GM19452 (cell line): ENCODE results near the gene GREM2.

Experiments used
- ATAC-seq: cut with Tn5 transposase; IDR thresholded peaks from one replicate; pipeline ENCODE4 v1.9.1; 2021; ENCODE audit not compliant: unreplicated experiment

The GREM2 gene

DNA sequence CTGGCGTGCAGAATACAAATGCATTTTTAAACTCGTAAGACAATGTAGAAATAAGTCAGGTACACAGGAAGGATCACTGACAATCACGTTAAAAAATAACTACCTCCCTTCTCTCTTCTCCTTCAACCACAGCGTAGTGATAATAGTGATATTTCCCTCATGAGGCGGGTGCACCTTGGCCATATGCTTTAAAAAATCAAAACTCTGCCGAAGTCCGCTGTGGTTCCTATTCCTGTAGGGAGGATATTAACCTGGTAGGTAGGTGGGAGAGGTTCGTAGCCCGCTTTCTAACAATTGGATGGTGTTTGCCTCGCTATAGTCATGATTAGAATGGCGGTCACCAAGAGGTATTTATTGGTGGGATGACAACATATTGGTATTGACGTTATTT, 732 bp downstream of the GREM2 start:
- ATAC-seq = no peak

DNA sequence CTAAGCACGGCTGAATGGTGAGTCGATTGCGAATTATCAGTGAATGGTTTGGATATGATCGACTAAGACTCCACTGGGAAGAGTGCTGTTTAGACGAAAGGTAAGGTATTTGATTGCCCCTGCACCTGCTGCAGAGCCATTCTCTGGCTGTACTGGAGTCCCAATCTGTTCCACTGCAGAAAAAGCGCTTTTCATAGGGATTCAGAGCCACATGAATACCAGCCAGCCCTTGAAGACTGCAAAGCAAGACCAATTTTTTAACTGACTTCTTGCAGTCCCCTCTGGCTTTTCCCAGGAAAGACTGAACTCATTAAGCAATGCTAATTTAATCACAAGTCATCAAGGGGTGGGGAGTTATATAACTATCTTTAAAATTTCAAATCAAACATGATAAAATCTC, 1.3 kb downstream of the GREM2 start:
- ATAC-seq = no peak

DNA sequence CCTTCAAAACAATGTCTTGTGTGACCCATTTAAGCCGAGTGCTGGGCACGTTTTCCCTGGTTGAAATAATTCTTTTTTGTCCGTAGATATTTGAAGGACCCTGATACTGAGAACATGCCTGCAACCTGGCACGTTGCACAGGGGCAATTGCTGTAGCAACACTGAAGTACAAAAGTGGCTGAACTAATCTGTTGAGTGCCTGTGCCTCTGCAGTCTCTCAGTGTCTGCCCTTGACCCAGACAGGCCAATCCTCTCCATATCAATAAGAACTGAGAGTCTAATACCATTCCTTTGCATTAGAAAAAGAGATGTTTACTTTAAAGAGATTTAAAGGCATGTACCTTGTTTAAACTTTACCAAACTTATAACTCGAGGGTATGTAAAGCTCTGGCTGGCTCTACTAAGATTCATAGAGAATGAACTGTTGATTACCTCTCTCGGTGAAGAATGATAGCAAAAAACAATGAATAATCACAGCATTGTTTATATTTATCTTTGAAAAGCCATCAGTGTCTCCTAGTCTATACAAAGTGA, 2.4 kb downstream of the GREM2 start:
- ATAC-seq = no peak

DNA sequence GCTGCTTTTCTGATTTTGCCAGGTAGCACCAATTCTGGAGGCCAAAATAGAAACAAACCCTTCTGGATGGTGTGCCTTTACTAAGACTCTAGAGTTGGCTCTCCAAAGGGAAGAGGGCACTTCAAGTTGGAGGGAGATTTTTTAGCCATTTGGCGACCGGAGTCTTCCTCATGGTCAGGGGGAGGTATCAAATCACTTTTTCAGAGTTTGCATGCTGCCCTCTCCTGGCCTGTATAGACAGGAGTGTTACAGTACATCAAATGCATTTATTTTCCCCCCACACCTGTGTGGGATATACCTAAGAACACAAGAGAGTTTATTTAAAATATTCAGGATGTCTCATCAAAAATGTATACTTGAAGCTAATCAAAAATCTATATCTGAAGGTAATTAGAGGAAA, 3.2 kb downstream of the GREM2 start:
- no peak for ATAC-seq

DNA sequence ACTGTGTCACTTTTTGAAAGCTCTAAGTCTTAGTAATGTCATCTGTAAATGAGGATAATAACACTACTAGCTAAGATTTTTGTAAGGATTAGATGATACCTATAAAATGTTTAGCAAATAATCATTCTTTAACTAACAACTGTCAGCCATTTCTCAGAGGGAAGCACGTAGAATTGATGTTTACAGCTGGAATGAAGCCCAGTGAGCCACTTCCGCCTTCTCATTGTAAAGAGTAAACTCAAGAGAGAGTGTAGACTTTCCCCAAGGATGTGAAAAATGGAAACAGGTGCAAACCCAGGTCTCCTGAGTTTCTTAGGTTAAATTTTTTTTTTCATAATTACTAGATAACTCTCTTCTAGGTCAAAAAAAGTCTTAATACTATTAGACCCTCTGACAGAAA, 4.9 kb downstream of the GREM2 start:
- no peak for ATAC-seq

DNA sequence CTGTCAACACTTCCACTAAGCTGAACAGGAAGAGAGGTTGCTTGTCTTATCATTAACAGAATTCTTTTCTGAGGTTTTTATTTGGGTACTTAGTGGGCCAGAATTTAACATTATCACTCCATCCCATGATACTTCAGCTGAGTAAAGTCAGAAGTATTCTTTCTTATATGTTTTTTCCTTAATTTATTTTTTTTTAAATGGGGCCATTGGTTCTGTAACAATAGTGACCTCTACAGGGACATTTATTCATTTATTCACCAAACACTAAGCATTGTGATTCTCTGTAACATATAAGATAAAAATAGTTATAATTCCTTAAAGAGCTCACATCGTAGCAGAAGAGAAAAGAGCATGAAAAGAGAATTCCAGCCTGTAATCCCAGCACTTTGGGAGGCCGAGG, 9.8 kb downstream of the GREM2 start:
- no peak for ATAC-seq

DNA sequence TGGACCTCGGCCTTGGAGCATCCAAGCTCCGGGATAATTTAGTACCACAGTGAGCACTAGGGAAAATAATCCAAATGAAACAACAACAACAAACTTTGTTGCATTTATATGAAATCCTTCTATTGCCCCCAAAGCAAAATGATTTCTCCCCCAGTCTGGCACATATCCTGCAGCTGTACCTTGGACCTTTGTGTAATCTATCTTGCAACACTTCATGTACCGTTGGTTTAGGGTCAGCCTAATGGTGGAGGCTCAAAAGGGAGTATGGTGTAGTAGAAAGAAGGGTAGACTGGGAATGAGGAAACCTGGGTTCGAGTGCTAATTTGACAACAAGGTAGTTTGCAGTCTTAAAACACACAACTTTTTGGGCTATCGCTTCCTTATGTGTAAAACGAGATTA, 12.1 kb downstream of the GREM2 start:
- no peak for ATAC-seq

DNA sequence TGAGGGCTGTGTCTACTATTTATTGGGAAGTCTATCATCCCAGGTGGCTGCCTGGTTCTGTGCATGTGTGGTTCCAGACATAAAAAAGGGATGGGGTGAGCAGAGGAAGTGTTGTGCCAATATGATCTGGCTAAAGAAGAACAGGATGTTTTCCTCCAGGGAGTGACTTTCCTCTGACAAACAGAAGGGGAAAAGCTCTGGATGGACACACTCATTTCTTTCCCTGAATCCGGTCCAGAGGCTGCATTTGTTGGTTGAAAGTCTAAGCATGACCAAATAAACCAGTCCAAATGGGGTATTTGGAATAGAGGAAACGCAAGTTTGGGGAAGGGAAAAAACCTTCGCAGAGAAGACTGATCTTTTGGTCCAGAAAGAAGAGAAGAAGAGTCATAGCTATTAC, 12.7 kb downstream of the GREM2 start:
- ATAC-seq = no peak

DNA sequence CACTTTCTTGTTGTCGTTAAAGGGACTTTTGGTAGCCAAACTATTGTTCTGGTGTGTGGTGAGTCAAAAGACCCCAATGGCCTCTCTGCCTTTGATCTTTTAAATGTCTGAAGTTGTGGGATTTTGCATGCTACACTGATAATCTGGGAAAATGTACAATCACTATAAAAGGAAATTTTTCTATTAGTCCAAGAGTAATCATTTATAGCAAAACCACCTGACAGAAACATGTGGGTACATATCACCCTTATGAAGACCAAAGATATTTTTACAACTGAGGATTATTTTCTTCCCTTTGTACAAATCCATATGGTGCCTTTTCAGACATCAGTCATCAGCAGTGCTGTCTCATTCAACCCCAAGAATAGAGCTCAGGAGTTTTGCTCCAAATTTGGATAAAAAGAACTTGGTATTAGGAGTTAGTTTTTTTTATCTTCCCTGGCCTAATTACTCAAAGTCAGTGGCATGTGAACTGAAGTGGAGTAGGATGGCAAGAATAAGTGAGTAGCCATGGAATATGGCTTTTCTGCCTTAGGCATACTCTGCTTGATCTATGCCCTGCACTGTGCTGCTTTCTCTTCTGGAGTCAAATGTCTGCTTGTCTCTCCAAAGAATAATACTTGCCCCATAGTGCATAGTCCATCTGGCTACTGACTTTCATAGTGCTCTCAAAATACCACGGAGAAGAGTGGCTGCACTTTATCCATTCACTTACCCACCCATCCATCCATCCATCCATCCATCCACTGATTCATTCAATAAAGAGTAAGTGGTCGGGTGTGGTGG, 13.5 kb downstream of the GREM2 start:
- no peak for ATAC-seq

DNA sequence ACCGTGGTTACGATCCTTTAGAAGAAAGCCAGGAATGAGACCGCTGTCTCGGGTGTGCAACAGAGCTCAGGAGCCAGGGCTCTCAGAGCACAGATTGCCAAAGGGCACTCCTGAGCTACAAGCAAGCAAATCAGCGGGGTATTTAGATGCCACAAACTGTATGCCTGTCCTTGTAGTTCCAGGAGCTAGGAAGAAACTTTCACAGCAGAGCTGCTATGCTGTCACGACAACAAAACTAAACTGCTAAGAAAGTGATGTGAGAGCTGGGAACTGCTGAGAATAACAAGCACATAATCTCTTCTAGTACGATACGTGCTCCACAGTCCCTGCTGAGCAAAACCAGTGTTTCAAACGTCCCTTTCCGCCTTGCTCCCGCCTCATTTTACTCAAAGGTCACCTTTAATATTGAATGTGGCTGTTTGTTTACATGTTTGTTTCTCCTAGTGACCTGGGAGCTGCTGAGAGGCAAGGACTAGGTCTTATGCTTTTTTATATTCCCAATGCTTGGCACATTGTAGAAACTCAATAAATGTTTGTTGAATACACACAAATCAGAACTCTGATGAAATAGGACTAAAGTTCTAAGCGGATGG, 14.7 kb downstream of the GREM2 start:
- no peak for ATAC-seq

DNA sequence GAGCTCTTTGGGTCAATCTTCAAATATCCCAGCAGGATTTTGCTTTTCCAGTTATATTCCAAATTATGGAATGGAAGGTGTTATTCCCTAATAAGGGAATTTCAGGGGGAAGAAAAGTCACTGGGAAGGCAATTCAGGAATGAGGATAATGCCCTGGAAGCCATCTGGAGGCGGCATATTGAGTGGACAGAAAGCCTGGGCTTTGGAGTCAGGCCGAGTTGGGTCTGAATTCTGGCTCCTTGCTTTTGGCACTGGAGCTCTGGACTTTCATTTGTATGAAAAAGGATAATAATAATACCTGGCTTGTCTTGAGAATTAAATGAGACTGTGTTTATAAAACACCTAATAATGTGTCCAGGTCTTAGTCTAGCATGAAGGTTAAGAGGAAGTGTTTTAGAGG, 16.5 kb downstream of the GREM2 start:
- no peak for ATAC-seq

DNA sequence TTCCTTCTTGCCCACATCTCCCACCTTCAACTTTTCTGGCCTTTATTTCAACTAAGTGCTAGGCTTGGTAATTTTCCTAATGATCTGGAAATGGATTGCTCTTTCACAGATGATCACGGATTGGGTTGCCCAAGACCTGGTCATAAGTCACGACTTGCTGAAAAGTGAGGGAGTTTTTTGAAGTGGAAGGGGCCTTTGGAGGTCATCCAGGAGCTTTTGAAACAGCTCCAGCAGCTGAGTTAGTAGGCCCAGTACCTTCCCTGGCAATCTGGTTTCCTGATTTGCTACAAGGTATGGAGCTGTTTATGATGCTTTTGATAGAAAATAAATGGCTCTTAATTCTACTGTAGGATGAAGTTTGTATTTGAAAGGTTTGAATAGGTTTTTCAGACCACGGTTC, 20.4 kb downstream of the GREM2 start:
- no peak for ATAC-seq

DNA sequence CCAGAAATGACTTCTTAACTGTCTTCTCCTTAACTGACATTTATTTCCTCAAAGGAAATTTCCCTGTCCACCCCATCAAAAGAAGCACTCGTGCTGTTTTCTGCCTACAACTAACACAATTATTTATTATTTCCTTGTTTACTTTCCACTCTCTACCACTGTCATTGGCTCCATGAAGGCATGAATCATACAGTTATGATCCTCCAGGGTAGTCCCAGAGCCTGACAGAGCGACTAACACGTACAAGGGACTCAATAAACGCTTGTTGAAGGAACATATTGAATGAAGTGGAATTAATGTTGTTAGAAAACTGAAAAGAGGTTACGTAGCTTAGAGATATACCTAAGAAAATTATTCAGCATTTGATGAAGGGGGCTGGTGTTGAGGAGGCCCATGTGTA, 20.9 kb downstream of the GREM2 start:
- ATAC-seq = no peak

DNA sequence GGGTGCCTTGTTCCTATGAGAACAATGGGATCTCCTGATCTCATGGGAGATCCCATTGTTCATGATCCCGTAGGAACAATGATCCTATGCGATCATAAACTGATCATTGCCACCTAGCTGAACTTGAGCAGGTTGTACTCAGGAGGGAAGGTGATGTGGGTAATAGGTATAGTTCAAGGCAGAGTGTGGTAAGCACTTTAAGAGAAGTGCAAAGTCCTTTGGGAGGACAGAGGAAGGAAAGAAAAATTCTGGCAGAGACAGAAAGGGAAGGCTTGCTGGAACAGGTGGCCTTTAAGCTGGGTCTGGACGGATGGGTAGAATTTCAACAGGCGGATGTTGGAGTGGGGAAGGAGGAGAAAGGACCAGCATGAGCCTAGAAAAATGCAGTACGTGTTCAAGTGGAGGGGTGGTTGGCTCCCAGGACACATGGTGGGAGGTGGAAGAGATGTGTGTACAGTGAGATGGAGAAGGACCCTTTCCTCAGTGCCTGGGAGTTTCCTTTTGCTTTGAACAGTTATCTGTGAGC, 22.3 kb downstream of the GREM2 start:
- no peak for ATAC-seq

DNA sequence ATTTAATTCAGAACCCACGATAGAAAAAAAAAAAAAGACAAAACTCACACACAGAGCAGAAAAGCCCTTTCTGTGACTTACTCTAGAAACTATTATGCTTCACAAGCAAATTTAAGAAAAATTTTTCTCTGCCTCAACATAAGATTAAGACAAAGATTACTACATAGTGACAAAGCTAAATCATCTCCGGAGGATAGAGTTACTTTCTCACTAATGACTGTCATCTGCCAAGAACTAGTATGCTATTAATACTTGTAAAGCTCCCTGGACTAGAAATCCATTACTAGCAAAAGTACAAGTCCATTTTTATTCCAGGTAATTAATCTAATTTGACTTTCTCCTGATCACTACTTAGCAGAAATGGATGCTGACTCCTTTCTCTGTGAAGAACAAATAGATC, 25.9 kb downstream of the GREM2 start:
- ATAC-seq = no peak

DNA sequence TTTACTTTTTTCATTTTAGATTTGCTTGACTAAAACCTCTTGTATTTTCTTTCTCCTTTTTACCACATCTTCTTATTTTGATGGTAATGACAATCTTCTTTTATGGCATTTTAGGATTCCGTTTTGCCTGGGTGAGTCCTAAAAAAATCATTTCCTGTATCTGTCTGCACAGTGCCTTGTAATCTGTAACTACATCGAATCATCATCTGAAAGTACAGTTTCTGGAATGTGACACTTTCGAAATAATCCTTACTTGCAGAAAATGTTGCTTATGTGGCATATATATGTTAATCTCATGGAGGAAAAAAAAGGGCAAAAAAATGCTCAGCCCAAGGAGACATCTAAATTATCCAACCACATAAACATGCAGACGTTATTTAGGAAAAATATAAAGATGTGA, 29.0 kb downstream of the GREM2 start:
- ATAC-seq = no peak

DNA sequence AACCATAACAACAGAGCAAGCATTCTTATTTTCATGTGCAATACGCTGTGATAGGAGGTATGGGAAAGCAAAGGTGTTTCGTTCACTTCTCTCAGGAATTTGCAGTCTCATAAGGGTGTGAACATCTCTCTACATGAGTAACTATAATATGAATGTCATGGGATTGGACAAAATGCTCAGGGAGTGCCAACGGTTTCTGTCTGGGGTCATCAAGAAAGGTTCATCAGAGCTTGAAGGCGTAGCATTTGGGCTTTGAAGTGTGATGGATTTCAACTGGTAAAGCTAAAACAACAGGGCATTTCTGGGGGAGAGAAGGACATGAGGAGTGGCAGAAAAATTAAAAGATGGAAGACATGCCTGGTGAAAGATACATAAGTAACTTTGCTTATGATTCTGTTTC, 32.4 kb downstream of the GREM2 start:
- no peak for ATAC-seq

DNA sequence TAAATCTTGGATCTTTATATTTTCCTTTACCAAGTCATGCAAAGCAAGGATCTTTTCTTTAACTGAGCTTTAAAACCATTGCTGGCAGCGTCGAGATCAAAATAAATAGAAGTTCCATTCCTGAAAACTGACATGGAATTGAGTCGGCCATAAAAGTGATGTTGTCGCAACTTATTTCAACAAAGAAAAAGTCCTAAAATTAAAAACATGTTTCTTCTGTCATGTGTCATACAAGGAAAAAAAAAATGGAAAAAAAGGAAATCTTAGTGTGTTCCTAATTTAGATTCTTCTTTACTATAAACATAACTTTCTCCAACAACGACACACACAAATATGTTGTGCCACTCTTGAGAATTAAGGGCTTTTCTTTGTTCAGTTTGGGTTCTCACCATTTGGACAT, 34.9 kb downstream of the GREM2 start:
- no peak for ATAC-seq

DNA sequence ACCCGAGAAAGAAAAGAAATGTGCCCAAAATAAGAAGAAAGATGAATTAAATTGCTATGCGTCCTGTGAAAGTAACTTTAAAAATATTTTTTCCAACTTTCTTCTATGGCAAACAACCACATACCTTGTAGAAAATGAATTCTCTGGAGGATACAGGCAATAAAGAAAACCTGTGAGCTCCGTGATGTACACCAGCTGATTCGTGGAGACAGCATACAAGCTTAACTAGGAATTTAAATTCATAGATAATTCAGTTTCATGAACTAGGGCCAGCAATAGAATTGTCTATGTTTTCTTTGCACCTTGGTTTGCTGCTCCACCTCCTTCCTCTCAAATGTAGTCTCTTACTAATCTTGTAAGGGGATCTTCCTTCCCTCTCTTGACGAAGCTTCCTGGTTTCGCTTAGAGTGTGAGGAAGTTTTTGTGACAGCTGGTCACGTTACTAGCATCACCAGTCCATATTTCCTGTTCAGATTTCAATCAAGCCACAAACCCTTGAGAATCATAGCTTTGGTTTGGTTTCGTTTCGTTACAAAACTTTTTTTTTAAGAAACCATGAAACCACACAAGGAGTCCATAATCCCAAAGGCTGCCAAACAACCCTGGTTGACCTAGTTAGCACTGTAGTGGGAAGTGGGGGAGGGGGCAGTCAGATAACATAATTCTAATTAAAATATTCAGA, 35.8 kb downstream of the GREM2 start:
- peak; percentile 90 for ATAC-seq

DNA sequence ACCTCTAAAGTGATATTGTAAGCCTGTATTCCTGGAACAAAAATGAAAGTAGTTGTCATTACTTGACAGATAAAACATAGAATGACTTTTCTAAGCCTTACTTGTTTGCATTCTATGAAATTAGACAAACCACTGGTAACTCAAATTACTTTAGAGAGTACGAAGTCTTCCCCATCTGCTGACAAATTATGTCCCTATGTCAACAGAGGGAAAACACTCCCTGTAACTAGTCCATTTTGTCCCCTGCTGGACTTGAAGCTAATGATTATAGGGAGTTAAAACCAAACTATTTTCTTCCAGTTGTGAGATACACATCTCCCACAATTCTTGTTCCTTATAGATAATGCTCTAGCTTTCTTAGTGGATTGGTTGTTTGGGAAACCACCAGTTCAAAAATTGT, 39.6 kb downstream of the GREM2 start:
- ATAC-seq = no peak

DNA sequence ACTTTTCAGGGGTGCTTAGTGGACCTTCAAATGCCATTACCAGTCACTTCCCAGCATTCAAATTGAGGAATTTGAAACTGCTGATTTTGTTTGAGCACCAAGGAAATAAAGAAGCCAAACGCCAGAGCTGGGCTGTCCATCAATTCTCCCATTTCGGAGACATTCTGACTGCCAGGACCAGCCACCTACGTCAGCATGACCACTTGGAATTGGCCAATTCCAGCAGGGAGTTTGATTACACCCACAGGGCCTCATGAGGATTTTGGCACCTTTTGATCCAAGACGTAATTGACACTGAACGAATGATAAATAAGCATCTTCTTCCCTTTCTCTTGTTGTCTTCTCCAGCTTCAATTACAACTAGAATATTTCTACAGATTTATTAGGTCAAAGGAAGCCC, 40.2 kb downstream of the GREM2 start:
- no peak for ATAC-seq

DNA sequence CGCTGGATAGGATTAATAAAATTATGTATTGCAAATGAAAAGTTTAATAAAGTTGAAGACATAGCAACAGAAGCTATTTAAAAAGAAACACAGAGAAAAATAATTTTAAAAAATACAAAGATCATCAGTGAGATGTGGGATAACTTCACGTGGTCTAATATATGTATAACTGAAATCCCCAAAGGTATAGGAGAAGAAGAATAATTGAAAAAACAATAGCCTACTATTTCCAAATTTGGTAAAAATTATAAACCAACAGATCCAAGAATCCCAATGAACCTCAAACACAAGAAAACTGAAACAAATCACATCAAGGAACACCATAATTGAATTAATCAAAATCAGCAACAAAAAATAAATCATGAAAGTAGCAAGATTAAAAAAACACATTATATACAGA, 44.9 kb downstream of the GREM2 start:
- no peak for ATAC-seq
